Natural killer cell (primary cell): ENCODE results near the gene GHRHR. TPM values are rescaled to one million over a fixed set of nuclear protein-coding genes. Genes with fewer than 3 reads are reported as not detected.

Source experiments
- ATAC-seq, 3 donors: fragments of 150-1000 bp in 2 of 3; fragments of 200-7000 bp in 1 of 3; cut with Tn5 transposase; 1 replicate in 1 of 3; 2 replicates in 2 of 3; pipeline ENCODE4 v1.10.0; 2021; ENCODE audit warnings: mild to moderate bottlenecking in 2 of 3, moderate library complexity in 2 of 3
- DNase-seq, 2 donors: peaks; one replicate each; pipeline versions ENCODE4 v3.0.0 to v3.0.0-alpha.2; 2013 to 2021; ENCODE audit warnings: mixed read lengths in 1 of 2
- H3K27ac ChIP-seq: one replicate; pipeline ENCODE4 v1.5.1; 2013; ENCODE audit warnings: mild to moderate bottlenecking, low read length
- H3K27me3 ChIP-seq: one replicate; pipeline ENCODE4 v1.6.1; 2013; ENCODE audit warnings: low read length; ENCODE audit not compliant: control insufficient read depth, insufficient read depth
- H3K36me3 ChIP-seq: one replicate; pipeline ENCODE4 v1.6.1; 2013; ENCODE audit warnings: low read length; ENCODE audit not compliant: control insufficient read depth, insufficient read depth
- H3K4me1 ChIP-seq: one replicate; pipeline ENCODE4 v1.6.1; 2013; ENCODE audit warnings: low read length; ENCODE audit not compliant: control insufficient read depth, insufficient read depth
- H3K4me3 ChIP-seq: one replicate; pipeline ENCODE4 v1.5.1; 2013; ENCODE audit warnings: low read length
- H3K9me3 ChIP-seq: one replicate; pipeline ENCODE4 v1.6.1; 2013; ENCODE audit warnings: low read length; ENCODE audit not compliant: control insufficient read depth, insufficient read depth
- H3K27ac Mint-ChIP-seq, 2 donors: one replicate each; pipeline ENCODE4 v1.8.0; 2022; ENCODE audit warnings: mild to moderate bottlenecking in 2 of 2, mixed read lengths in 2 of 2, moderate library complexity in 1 of 2
- H3K27me3 Mint-ChIP-seq, 2 donors: one replicate each; pipeline ENCODE4 v1.8.0; 2022; ENCODE audit warnings: low read depth in 2 of 2, mixed read lengths in 2 of 2
- H3K36me3 Mint-ChIP-seq: one replicate; pipeline ENCODE4 v1.8.0; 2022; ENCODE audit warnings: mixed read lengths
- H3K4me1 Mint-ChIP-seq, 2 donors: one replicate each; pipeline ENCODE4 v1.8.0; 2022; ENCODE audit warnings: mixed read lengths in 2 of 2
- H3K4me3 Mint-ChIP-seq: one replicate; pipeline ENCODE4 v1.8.0; 2022; ENCODE audit warnings: mild to moderate bottlenecking, moderate library complexity, mixed read lengths
- H3K9me3 Mint-ChIP-seq, 2 donors: one replicate each; pipeline ENCODE4 v1.8.0; 2022; ENCODE audit warnings: mixed read lengths in 2 of 2
- CTCF ChIP-seq: fragments of 200-600 bp; IDR thresholded peaks from one replicate; pipeline ENCODE4 v1.8.0; 2022; ENCODE audit warnings: antibody characterized with exemption
- WGBS: methylation state at CpG from one replicate; pipeline ENCODE4 v1.1.7; 2013; ENCODE audit warnings: missing lambda C conversion rate; ENCODE audit not compliant: insufficient coverage; 5-methylcytosine and 5-hydroxymethylcytosine counted together
- intact Hi-C: fragments of 100-400 bp; cut with micrococcal nuclease; formaldehyde crosslinking; loops from one replicate; pipeline ENCODE4 v1.14.2; 2022
- total RNA-seq, 4 donors: library from RNA; stranded (reverse); fragments of 120-200 nt in 1 of 4; gene quantifications; one replicate each; pipeline versions ENCODE4 v1.2.3 to v1.2.4, GENCODE V29; 2013 to 2022

The GHRHR gene
- total RNA-seq, 3 donors from 2014 or later (not counting 1 experiment from before 2014, with no cell fraction given): not detected

GRCh38 chr7:30984359-30985107 is 20.8 kb downstream of the GHRHR start:
- no peak overlapping the region for H3K27ac Mint-ChIP-seq
- Histone ChIP-seq H3K9me3 (no peaks in the 10 kb centered on the region), H3K36me3 (no peaks in the 10 kb centered on the region), H3K27me3 (no peaks in the 10 kb centered on the region), H3K4me1 (no peaks in the 10 kb centered on the region), H3K4me3 (no peak overlapping the region), H3K27ac (no peak overlapping the region)
- WGBS: 70% methylated on average over 13 of the region's 13 CpGs
- H3K4me1 Mint-ChIP-seq: peaks cover 7 to 9% of the 10 kb centered on the region in 2 donors
- no peak for TF ChIP-seq CTCF
- peaks cover 26 to 41% of the 10 kb centered on the region in 2 donors for H3K27me3 Mint-ChIP-seq
- intact Hi-C loops: no loop called here
- DNase-seq (no peak), ATAC-seq (no peak)
- no peaks in the 10 kb centered on the region for H3K36me3 Mint-ChIP-seq
- H3K9me3 Mint-ChIP-seq: no peaks in the 10 kb centered on the region
- H3K4me3 Mint-ChIP-seq: no peak overlapping the region

GRCh38 chr7:30985756-30986155 is 22.0 kb downstream of the GHRHR start:
- intact Hi-C loops: no loop called here
- Histone ChIP-seq H3K4me1 (no peaks in the 10 kb centered on the region), H3K27ac (no peak overlapping the region), H3K36me3 (no peaks in the 10 kb centered on the region), H3K27me3 (no peaks in the 10 kb centered on the region), H3K9me3 (no peaks in the 10 kb centered on the region), H3K4me3 (no peak overlapping the region)
- Mint-ChIP-seq H3K4me3 (no peak overlapping the region), H3K27ac (no peak overlapping the region), H3K4me1 (peaks cover 7 to 9% of the 10 kb centered on the region in 2 donors), H3K9me3 (no peaks in the 10 kb centered on the region), H3K36me3 (no peaks in the 10 kb centered on the region), H3K27me3 (peaks cover 26 to 34% of the 10 kb centered on the region in 2 donors)
- TF ChIP-seq CTCF: no peak
- ATAC-seq: no peak
- DNase-seq: no peak
- WGBS: 50% methylated on average over 7 of the region's 7 CpGs

GRCh38 chr7:30986331-30986730 is 22.6 kb downstream of the GHRHR start:
- 83% methylated on average over 8 of the region's 8 CpGs for WGBS
- Mint-ChIP-seq H3K4me3 (no peak overlapping the region), H3K27ac (no peak overlapping the region), H3K9me3 (no peaks in the 10 kb centered on the region), H3K27me3 (peaks cover 25 to 31% of the 10 kb centered on the region in 2 donors), H3K4me1 (peaks cover 7 to 9% of the 10 kb centered on the region in 2 donors), H3K36me3 (no peaks in the 10 kb centered on the region)
- H3K4me1 ChIP-seq: no peaks in the 10 kb centered on the region
- intact Hi-C loops: no loop called here
- DNase-seq: no peak
- no peak overlapping the region for H3K4me3 ChIP-seq
- no peaks in the 10 kb centered on the region for H3K36me3 ChIP-seq
- no peak overlapping the region for H3K27ac ChIP-seq
- H3K9me3 ChIP-seq: no peaks in the 10 kb centered on the region
- ATAC-seq: no peak
- no peaks in the 10 kb centered on the region for H3K27me3 ChIP-seq
- TF ChIP-seq CTCF: no peak

GRCh38 chr7:30986738-30987137 is 23.0 kb downstream of the GHRHR start:
- Mint-ChIP-seq H3K36me3 (no peaks in the 10 kb centered on the region), H3K4me3 (no peak overlapping the region), H3K4me1 (peaks cover 7 to 9% of the 10 kb centered on the region in 2 donors), H3K9me3 (no peaks in the 10 kb centered on the region), H3K27ac (no peak overlapping the region), H3K27me3 (peaks cover 25 to 31% of the 10 kb centered on the region in 2 donors)
- H3K9me3 ChIP-seq: no peaks in the 10 kb centered on the region
- no peak overlapping the region for H3K27ac ChIP-seq
- ATAC-seq (no peak), DNase-seq (no peak)
- no peaks in the 10 kb centered on the region for H3K4me1 ChIP-seq
- 18% methylated on average over 16 of the region's 16 CpGs for WGBS
- no peaks in the 10 kb centered on the region for H3K36me3 ChIP-seq
- H3K4me3 ChIP-seq: no peak overlapping the region
- TF ChIP-seq CTCF: no peak
- H3K27me3 ChIP-seq: no peaks in the 10 kb centered on the region
- intact Hi-C loops: no loop called here
